ENCODE measurements around the gene HERC2. TPM values are rescaled to one million over a fixed set of nuclear protein-coding genes. Genes with fewer than 3 reads are reported as not detected.
A peak's percentile ranks its signal among the peaks of the same experiment; 100 is the strongest.
"Not testable (repeated sequence)": the region's sequence is repeated elsewhere in the genome, so short reads cannot be mapped to it uniquely, and the experiment has no call there.

Gene HERC2
- total and polyA plus RNA-seq, 9 of the 15 experiments (the other 6 are each of a cell fraction or from before 2014, with no cell fraction given): 10.6 to 84.0 (median 42.6) TPM

DNA sequence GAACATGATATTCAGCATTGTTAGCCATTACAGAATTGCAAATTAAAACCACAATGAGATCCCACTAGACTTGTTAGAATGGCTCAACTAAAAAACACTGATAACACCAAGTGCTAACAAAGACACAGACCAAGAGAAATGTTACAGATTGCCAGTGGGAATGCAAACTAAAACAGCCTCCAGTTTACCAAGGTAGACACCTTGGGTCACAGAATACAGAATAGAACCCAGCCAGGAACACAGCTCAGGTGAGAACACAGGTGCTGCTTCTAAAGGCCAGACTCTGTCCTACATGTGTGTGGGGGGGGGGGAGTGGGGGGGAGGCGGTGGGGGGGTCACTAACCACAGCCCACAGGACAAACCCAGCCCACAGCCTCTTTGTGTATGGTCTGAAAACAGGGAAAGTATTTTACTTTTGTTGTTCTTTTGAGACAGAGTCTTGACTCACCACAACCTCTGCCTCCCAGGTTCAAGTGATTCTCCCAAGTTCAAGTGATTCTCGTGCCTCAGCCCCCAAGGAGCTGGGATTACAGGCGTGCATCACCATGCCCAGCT lies 26.9 kb downstream of the HERC2 start:
- POLR2A ChIA-PET; FAIRE-seq; H3K4me3 ChIP-seq; H3K27me3 ChIP-seq (ENCODE audit: control insufficient read depth in 2 of 2, insufficient read depth in 2 of 2, low read length in 2 of 2); intact Hi-C loops (cut with micrococcal nuclease); BruUV-seq (replicated peaks); CTCF ChIA-PET (ENCODE audit: low intra/inter-chr PET ratio); H3K9me1 ChIP-seq (ENCODE audit: control insufficient read depth, insufficient read depth, low read length); H3K9me3 ChIP-seq (replicated peaks; ENCODE audit: control insufficient read depth, insufficient read depth, low read depth, low read length); H4K20me1 ChIP-seq (replicated peaks; ENCODE audit: control insufficient read depth, insufficient read depth, low read length); H2AFZ ChIP-seq (ENCODE audit: low read depth, low read length); TF ChIP-seq NR2C1 (IDR thresholded peaks at IDR 0.05): not testable (repeated sequence)
- peak; percentile 72 for ATAC-seq
- in situ Hi-C loops (cut with MboI): loop anchor here (10.0 to 25.0 kb wide), 2 partner anchors 117 to 320 kb away; no protein-coding TSS in a partner anchor
- peaks cover 36% of the 10 kb centered on the region for H3K79me2 ChIP-seq (ENCODE audit: control insufficient read depth, insufficient read depth, low read length)
- 31% methylated on average over 2 of the region's 3 CpGs for WGBS (ENCODE audit: insufficient coverage, low coverage, missing lambda C conversion rate)
- H3K4me2 ChIP-seq (ENCODE audit: insufficient read depth, low read length): peak overlapping the region; percentile 55
- H3K4me1 ChIP-seq (replicated peaks in 1 of 2; ENCODE audit: control insufficient read depth in 2 of 2, insufficient read depth in 2 of 2, low read length in 2 of 2): peaks cover 3 to 17% of the 10 kb centered on the region in 2 experiments; a peak in 3 of 5 replicates
- H3K27ac ChIP-seq (ENCODE audit: extremely low read depth, low read depth, low read length): peak overlapping the region; percentile 83
- H3K9ac ChIP-seq (ENCODE audit: insufficient read depth in 1 of 2, low read depth in 2 of 2, low read length in 2 of 2): peak overlapping the region in 1 of 2 experiments; percentile 60; a peak in 2 of 4 replicates
- peak in 1 of 4 experiments; percentile 27 for DNase-seq (ENCODE audit: extremely low read depth in 1 of 4, low spot score in 3 of 4)
- peaks cover 37% of the 10 kb centered on the region for H3K36me3 ChIP-seq (ENCODE audit: control insufficient read depth, insufficient read depth, low read length)
- TF ChIP-seq NR2C1 (tag; IDR thresholded peaks at IDR 0.05) (0 out of 2 replicates have a peak, but pooled peaks have one; percentile 8), ZNF740 (CRISPR knock-in tag; IDR thresholded peaks at IDR 0.05) (peak; percentile 90), ZNF740 (tag; IDR thresholded peaks at IDR 0.05) (peak in 1 of 2 experiments; percentile 86; a peak in 2 of 4 replicates), ZFP36 (IDR thresholded peaks at IDR 0.05; ENCODE audit: low read depth, low read length, partially characterized antibody) (peak; percentile 23), NRF1 (conservative IDR thresholded peaks at IDR 0.05 in 1 of 2, IDR thresholded peaks at IDR 0.05 in 1 of 2) (peak in 1 of 2 experiments; percentile 20; a peak in 1 of 4 replicates)
- TF ChIP-seq, protein P1, sequence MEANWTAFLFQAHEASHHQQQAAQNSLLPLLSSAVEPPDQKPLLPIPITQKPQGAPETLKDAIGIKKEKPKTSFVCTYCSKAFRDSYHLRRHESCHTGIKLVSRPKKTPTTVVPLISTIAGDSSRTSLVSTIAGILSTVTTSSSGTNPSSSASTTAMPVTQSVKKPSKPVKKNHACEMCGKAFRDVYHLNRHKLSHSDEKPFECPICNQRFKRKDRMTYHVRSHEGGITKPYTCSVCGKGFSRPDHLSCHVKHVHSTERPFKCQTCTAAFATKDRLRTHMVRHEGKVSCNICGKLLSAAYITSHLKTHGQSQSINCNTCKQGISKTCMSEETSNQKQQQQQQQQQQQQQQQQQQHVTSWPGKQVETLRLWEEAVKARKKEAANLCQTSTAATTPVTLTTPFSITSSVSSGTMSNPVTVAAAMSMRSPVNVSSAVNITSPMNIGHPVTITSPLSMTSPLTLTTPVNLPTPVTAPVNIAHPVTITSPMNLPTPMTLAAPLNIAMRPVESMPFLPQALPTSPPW (CRISPR knock-in tag; IDR thresholded peaks at IDR 0.05): peak; percentile 85
- TF ChIP-seq, protein P2, sequence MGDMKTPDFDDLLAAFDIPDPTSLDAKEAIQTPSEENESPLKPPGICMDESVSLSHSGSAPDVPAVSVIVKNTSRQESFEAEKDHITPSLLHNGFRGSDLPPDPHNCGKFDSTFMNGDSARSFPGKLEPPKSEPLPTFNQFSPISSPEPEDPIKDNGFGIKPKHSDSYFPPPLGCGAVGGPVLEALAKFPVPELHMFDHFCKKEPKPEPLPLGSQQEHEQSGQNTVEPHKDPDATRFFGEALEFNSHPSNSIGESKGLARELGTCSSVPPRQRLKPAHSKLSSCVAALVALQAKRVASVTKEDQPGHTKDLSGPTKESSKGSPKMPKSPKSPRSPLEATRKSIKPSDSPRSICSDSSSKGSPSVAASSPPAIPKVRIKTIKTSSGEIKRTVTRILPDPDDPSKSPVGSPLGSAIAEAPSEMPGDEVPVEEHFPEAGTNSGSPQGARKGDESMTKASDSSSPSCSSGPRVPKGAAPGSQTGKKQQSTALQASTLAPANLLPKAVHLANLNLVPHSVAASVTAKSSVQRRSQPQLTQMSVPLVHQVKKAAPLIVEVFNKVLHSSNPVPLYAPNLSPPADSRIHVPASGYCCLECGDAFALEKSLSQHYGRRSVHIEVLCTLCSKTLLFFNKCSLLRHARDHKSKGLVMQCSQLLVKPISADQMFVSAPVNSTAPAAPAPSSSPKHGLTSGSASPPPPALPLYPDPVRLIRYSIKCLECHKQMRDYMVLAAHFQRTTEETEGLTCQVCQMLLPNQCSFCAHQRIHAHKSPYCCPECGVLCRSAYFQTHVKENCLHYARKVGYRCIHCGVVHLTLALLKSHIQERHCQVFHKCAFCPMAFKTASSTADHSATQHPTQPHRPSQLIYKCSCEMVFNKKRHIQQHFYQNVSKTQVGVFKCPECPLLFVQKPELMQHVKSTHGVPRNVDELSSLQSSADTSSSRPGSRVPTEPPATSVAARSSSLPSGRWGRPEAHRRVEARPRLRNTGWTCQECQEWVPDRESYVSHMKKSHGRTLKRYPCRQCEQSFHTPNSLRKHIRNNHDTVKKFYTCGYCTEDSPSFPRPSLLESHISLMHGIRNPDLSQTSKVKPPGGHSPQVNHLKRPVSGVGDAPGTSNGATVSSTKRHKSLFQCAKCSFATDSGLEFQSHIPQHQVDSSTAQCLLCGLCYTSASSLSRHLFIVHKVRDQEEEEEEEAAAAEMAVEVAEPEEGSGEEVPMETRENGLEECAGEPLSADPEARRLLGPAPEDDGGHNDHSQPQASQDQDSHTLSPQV (IDR thresholded peaks at IDR 0.05): 0 out of 2 replicates have a peak, but pooled peaks have one; percentile 54
